ENCODE results near the gene SPATA33. TPM values are rescaled to one million over a fixed set of nuclear protein-coding genes. Genes with fewer than 3 reads are reported as not detected.
A peak's percentile ranks its signal among the peaks of the same experiment; 100 is the strongest.

The SPATA33 gene
- total RNA-seq, 1 experiment from 2014 or later: 7.2 TPM

GRCh38 chr16:89695086-89695874, 37.6 kb downstream of the SPATA33 start:
- Mint-ChIP-seq H3K36me3 (ENCODE audit: insufficient read depth, unreplicated experiment) (peaks cover 50% of the 10 kb centered on the region), H3K27me3 (ENCODE audit: insufficient read depth, unreplicated experiment) (no peaks in the 10 kb centered on the region), H3K27ac (ENCODE audit: low read depth, unreplicated experiment) (no peak overlapping the region), H3K4me3 (ENCODE audit: unreplicated experiment) (no peak overlapping the region), H3K4me1 (ENCODE audit: insufficient read depth, unreplicated experiment) (no peaks in the 10 kb centered on the region), H3K9me3 (ENCODE audit: unreplicated experiment) (no peaks in the 10 kb centered on the region)
- ChIA-PET CTCF (interaction anchor here (1.1 kb wide), 2 partner anchors 11 to 166 kb away, joined by 3 to 4 read pairs; no protein-coding TSS in a partner anchor), POLR2A (interaction anchor here (0.6 to 0.9 kb wide), 2 partner anchors 14 to 106 kb away, joined by 3 to 5 read pairs; no protein-coding TSS in a partner anchor)
- no peak for DNase-seq (ENCODE audit: unreplicated experiment)
- intact Hi-C loops (cut with micrococcal nuclease): no loop called here
- BruUV-seq (replicated peaks): no TSS peak
- TF ChIP-seq, protein P1, sequence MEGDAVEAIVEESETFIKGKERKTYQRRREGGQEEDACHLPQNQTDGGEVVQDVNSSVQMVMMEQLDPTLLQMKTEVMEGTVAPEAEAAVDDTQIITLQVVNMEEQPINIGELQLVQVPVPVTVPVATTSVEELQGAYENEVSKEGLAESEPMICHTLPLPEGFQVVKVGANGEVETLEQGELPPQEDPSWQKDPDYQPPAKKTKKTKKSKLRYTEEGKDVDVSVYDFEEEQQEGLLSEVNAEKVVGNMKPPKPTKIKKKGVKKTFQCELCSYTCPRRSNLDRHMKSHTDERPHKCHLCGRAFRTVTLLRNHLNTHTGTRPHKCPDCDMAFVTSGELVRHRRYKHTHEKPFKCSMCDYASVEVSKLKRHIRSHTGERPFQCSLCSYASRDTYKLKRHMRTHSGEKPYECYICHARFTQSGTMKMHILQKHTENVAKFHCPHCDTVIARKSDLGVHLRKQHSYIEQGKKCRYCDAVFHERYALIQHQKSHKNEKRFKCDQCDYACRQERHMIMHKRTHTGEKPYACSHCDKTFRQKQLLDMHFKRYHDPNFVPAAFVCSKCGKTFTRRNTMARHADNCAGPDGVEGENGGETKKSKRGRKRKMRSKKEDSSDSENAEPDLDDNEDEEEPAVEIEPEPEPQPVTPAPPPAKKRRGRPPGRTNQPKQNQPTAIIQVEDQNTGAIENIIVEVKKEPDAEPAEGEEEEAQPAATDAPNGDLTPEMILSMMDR (IDR thresholded peaks at IDR 0.05; ENCODE audit: unreplicated experiment): no peak

GRCh38 chr16:89695875-89696669, 38.4 kb downstream of the SPATA33 start:
- intact Hi-C loops (cut with micrococcal nuclease): no loop called here
- TF ChIP-seq, protein P1 (IDR thresholded peaks at IDR 0.05; ENCODE audit: unreplicated experiment): no peak
- Mint-ChIP-seq H3K27ac (ENCODE audit: low read depth, unreplicated experiment) (no peak overlapping the region), H3K4me3 (ENCODE audit: unreplicated experiment) (no peak overlapping the region), H3K9me3 (ENCODE audit: unreplicated experiment) (no peaks in the 10 kb centered on the region), H3K27me3 (ENCODE audit: insufficient read depth, unreplicated experiment) (no peaks in the 10 kb centered on the region), H3K4me1 (ENCODE audit: insufficient read depth, unreplicated experiment) (no peaks in the 10 kb centered on the region), H3K36me3 (ENCODE audit: insufficient read depth, unreplicated experiment) (peaks cover 45% of the 10 kb centered on the region)
- no peak for DNase-seq (ENCODE audit: unreplicated experiment)
- ChIA-PET CTCF (interaction anchor here (0.6 to 1.1 kb wide), 3 partner anchors 10 to 380 kb away, joined by 3 read pairs; no protein-coding TSS in a partner anchor), POLR2A (interaction anchor here (0.6 kb wide), 1 partner anchor 105 kb away, joined by 5 read pairs; no protein-coding TSS in a partner anchor)
- BruUV-seq (replicated peaks): TSS peak; percentile 63

GRCh38 chr16:89696670-89697128, 39.1 kb downstream of the SPATA33 start:
- H3K36me3 Mint-ChIP-seq (ENCODE audit: insufficient read depth, unreplicated experiment): peaks cover 44% of the 10 kb centered on the region
- no peak overlapping the region for H3K27ac Mint-ChIP-seq (ENCODE audit: low read depth, unreplicated experiment)
- H3K4me1 Mint-ChIP-seq (ENCODE audit: insufficient read depth, unreplicated experiment): no peaks in the 10 kb centered on the region
- ChIA-PET POLR2A (interaction anchor here (0.9 to 2.7 kb wide), 2 partner anchors 7 to 10 kb away, joined by 3 to 10 read pairs; partner anchors contain the start of gene CDK10), CTCF (interaction anchor here (0.7 to 1.1 kb wide), 2 partner anchors 9 to 165 kb away, joined by 3 read pairs; no protein-coding TSS in a partner anchor)
- no peaks in the 10 kb centered on the region for H3K9me3 Mint-ChIP-seq (ENCODE audit: unreplicated experiment)
- no peaks in the 10 kb centered on the region for H3K27me3 Mint-ChIP-seq (ENCODE audit: insufficient read depth, unreplicated experiment)
- intact Hi-C loops (cut with micrococcal nuclease): no loop called here
- H3K4me3 Mint-ChIP-seq (ENCODE audit: unreplicated experiment): no peak overlapping the region
- BruUV-seq (replicated peaks): no TSS peak
- no peak for DNase-seq (ENCODE audit: unreplicated experiment)
- TF ChIP-seq, protein P1 (IDR thresholded peaks at IDR 0.05; ENCODE audit: unreplicated experiment): no peak
